HFFc6 (cell line): ENCODE data around the gene ZMYND19. TPM values are rescaled to one million over a fixed set of nuclear protein-coding genes. Genes with fewer than 3 reads are reported as not detected.
"Not testable (repeated sequence)": the region's sequence is repeated elsewhere in the genome, so short reads cannot be mapped to it uniquely, and the experiment has no call there.

Experiments used
- DNase-seq: peaks from one replicate; pipeline ENCODE4 v3.0.0-alpha.2; 2018
- H3K27ac Mint-ChIP-seq: 2 replicates; pipeline ENCODE4 v1.8.0; 2020; ENCODE audit warnings: mild to moderate bottlenecking, mixed read lengths
- H3K27me3 Mint-ChIP-seq: 2 replicates; pipeline ENCODE4 v1.8.0; 2021; ENCODE audit warnings: mild to moderate bottlenecking, moderate library complexity, mixed read lengths; ENCODE audit not compliant: insufficient read depth
- H3K36me3 Mint-ChIP-seq: 2 replicates; pipeline ENCODE4 v1.8.0; 2021; ENCODE audit warnings: low read depth, mixed read lengths
- H3K4me1 Mint-ChIP-seq: 2 replicates; pipeline ENCODE4 v1.8.0; 2020; ENCODE audit warnings: low read depth, mixed read lengths
- H3K4me3 Mint-ChIP-seq: 2 replicates; pipeline ENCODE4 v1.8.0; 2020; ENCODE audit warnings: mild to moderate bottlenecking, moderate library complexity, mixed read lengths
- H3K9me3 Mint-ChIP-seq: 2 replicates; pipeline ENCODE4 v1.8.0; 2020; ENCODE audit warnings: mild to moderate bottlenecking, mixed read lengths
- total RNA-seq, 6 experiments: library from RNA; stranded (reverse); fragmentation: NEBNext Ultra II Directional; extraction: Animal tissue kit (Norgen Biotek cat#: 25700); gene quantifications; 2 replicates in 1 of 6; 3 replicates in 5 of 6; pipeline ENCODE4 v1.2.3, GENCODE V29; 2021
- TF ChIP-seq, protein P1 (sequence below): fragments of 200-600 bp; sonication (generic); IDR thresholded peaks from 2 replicates; pipeline ENCODE4 v1.5.0; 2021; ENCODE audit warnings: antibody characterized with exemption, mild to moderate bottlenecking

The ZMYND19 gene
- total RNA-seq, 6 experiments from 2014 or later: 23.9 to 34.4 (median 25.4) TPM

DNA sequence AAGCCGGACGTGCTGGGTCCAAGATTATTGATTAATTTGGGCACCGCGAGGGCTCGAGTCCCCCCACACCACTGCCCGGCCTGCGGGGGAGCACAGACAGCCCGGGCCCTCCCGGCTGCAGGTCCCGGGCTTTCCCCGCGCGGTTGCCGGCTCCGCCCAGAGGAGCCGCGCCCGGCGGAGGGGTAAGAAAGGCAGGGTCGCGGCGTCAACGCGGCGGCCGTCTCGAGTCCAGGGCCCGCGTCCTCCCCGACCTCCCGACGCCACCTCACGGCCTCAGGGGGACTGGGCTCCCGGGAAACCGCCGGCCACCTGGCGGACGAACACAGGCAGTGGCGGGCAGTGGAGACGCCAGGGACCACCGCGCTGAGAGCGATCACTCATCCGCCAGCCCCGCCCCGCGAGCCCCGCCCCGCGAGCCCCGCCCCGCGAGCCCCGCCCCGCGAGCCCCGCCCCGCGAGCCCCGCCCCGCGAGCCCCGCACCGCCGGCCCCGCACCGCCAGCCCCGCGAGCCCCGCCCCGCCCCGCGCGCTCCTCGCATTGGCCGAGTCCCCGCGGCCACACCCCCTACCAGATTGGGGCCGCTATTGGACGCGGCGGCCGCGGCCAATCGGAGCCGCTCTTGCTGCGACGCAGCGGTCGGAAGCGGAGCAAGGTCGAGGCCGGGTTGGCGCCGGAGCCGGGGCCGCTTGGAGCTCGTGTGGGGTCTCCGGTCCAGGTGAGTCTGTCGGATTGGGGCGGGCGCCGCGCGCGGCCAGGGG lies 38.9 kb downstream of the ZMYND19 start, which contains the start of gene MRPL41:
TSS of gene MRPL41 (plus strand) at position 616 of the 758 bp plus-strand sequence. CDS start 203 bp downstream, outside the sequence.
- peak within 1 kb of the TSS; percentile 78 for H3K27ac Mint-ChIP-seq

DNA sequence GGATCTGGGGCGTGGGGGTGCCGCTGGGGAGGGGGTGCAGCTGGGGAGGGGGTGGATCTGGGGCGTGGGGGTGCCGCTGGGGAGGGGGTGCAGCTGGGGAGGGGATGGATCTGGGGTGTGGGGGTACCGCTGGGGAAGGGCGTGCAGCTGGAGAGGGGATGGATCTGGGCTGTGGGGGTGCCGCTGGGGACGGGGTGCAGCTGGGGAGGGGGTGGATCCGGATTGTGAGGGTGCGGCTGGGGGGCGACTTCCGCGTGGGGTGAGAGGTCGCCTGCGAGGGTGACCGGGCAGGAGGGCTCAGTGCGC lies 39.4 kb downstream of the ZMYND19 start:
- H3K27me3 Mint-ChIP-seq, H3K9me3 Mint-ChIP-seq, H3K27ac Mint-ChIP-seq, DNase-seq: not testable (repeated sequence)
- Mint-ChIP-seq H3K4me1 (peaks cover 23% of the 10 kb centered on the region), H3K4me3 (peak overlapping the region; percentile 57), H3K36me3 (peaks cover 19% of the 10 kb centered on the region)

More for the DNA sequence above, 38.9 kb downstream of the ZMYND19 start, which contains the start of gene MRPL41:
- TF ChIP-seq, protein P1, sequence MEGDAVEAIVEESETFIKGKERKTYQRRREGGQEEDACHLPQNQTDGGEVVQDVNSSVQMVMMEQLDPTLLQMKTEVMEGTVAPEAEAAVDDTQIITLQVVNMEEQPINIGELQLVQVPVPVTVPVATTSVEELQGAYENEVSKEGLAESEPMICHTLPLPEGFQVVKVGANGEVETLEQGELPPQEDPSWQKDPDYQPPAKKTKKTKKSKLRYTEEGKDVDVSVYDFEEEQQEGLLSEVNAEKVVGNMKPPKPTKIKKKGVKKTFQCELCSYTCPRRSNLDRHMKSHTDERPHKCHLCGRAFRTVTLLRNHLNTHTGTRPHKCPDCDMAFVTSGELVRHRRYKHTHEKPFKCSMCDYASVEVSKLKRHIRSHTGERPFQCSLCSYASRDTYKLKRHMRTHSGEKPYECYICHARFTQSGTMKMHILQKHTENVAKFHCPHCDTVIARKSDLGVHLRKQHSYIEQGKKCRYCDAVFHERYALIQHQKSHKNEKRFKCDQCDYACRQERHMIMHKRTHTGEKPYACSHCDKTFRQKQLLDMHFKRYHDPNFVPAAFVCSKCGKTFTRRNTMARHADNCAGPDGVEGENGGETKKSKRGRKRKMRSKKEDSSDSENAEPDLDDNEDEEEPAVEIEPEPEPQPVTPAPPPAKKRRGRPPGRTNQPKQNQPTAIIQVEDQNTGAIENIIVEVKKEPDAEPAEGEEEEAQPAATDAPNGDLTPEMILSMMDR: peak; percentile 73
- Mint-ChIP-seq H3K4me3 (peak within 1 kb of the TSS; percentile 90), H3K9me3 (no peaks in the 10 kb centered on the region), H3K27me3 (no peaks in the 10 kb centered on the region), H3K36me3 (peaks cover 19% of the 10 kb centered on the region), H3K4me1 (peaks cover 28% of the 10 kb centered on the region)
- DNase-seq: peak; percentile 75

DNA sequence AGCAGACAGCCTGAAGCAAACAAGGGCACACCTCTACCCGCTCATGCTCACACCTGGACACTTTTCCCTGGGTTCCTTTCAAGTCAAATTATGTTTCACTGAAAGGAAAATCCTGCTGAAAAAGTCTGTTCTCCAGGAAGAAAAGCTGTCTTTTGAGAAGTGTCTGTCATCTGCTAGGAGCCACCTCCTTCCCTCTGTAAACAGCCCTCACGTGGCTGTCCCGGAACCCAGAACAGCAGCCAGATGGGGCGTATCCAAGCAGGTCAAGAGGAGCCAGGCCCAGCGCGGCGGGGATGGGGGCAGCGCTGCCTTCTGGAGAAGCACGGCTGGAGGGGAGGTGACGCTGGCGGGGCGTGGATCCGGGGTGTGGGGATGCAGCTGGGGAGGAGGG lies 40.1 kb downstream of the ZMYND19 start, which contains the start of gene PNPLA7:
TSS of gene PNPLA7 (minus strand) at position 172 of the 391 bp plus-strand sequence. CDS start 205 bp downstream, outside the sequence.
- Mint-ChIP-seq H3K9me3 (no peaks in the 10 kb centered on the region), H3K27ac (peak within 1 kb of the TSS; percentile 64), H3K36me3 (peaks cover 16% of the 10 kb centered on the region), H3K4me3 (peak within 1 kb of the TSS; percentile 85), H3K4me1 (peaks cover 20% of the 10 kb centered on the region), H3K27me3 (no peaks in the 10 kb centered on the region)
- peak; percentile 70 for DNase-seq
- TF ChIP-seq, protein P1: no peak

DNA sequence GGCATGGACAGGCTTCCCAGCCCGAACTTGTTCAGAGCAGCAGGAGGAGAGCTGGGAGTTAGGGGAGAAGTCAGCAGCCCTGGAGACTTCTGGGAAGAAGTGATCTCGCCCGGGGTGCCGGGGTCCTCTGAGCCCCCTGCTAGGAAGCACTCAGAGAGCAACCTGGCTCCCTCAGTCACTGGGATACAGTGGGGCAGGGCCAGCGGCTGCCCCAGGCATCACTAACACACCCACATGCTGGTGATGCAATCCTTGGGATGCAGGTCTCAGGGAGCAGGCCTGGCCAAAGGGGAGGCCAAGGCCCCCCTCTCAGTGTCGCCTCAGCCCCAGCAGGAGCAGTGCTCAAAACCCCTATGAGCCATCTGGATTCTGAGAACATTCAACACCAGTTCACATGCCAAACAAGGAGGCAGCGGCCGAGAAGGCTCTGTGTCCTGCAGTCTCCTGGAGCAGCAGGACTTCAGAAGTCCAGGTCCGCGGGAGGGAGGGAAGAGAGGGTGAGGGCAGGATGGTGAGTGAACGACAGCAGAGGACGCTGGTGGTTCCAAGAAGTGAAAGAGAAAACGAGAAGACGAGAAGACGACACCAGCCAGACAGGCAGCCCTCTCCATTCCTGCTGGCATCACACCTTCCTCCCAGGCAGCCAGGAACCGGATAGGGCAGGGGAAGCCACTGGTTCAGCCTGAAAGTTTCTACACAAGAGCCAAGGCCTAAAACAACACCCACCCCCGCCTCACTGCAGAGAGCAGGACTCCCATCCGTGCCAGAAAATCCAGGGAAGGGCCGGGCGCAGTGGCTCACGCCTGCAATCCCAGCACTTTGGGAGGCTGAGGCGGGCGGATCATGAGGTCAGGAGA lies 42.4 kb downstream of the ZMYND19 start:
- DNase-seq: no peak
- Mint-ChIP-seq H3K4me1 (peaks cover 21% of the 10 kb centered on the region), H3K27ac (no peak overlapping the region), H3K4me3 (no peak overlapping the region), H3K36me3 (peaks cover 5% of the 10 kb centered on the region), H3K27me3 (no peaks in the 10 kb centered on the region; the same call in 1 of the 2 replicates), H3K9me3 (no peaks in the 10 kb centered on the region)
- TF ChIP-seq, protein P1: no peak

DNA sequence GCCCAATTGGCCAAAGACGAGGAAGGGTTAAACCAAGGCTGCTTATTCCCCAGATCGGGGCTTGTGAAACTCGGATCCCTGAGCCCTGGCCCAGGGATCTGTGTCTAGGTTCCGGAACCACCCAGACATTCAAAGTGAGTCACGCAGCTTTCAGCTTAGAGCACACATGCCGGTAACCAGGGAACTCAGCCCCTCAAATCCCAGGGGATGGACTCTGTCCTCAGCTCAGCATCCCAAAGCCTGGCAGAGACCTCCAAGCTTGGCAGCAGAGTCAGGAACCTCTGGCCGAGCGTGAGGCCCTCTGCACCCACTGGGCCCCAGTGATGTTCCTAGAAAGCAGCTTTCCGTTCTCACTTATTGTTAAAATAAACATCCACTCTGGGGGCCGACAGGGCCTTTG lies 45.2 kb downstream of the ZMYND19 start:
- TF ChIP-seq, protein P1: no peak
- H3K9me3 Mint-ChIP-seq: no peaks in the 10 kb centered on the region
- H3K27ac Mint-ChIP-seq: no peak overlapping the region
- H3K4me1 Mint-ChIP-seq: peaks cover 10% of the 10 kb centered on the region
- DNase-seq: no peak
- H3K4me3 Mint-ChIP-seq: no peak overlapping the region
- H3K36me3 Mint-ChIP-seq: no peaks in the 10 kb centered on the region
- no peaks in the 10 kb centered on the region; the same call in none of the 2 replicates for H3K27me3 Mint-ChIP-seq
